ENCODE results near the gene MAPK8IP3.

MAPK8IP3 gene

DNA sequence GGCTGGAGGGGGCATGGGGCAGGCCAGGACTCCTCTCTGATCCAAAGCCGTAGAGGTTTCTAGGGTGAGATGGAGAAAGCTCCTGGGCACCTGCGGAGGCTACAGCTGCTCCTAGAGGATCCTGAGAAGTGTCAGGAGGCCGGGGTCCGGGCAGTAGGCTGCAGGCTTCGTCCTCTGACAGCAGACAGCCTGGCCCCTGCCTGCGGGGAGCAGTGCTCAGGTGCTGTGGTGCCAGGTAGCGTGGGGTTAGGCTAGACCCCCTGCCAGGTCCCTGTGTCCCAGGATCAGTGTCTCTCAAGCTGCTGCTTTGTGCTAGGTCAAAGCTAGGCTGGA, 68.4 kb downstream of the MAPK8IP3 start:
- no peak for DNase-seq (ENCODE audit: low read depth in 2 of 2)

DNA sequence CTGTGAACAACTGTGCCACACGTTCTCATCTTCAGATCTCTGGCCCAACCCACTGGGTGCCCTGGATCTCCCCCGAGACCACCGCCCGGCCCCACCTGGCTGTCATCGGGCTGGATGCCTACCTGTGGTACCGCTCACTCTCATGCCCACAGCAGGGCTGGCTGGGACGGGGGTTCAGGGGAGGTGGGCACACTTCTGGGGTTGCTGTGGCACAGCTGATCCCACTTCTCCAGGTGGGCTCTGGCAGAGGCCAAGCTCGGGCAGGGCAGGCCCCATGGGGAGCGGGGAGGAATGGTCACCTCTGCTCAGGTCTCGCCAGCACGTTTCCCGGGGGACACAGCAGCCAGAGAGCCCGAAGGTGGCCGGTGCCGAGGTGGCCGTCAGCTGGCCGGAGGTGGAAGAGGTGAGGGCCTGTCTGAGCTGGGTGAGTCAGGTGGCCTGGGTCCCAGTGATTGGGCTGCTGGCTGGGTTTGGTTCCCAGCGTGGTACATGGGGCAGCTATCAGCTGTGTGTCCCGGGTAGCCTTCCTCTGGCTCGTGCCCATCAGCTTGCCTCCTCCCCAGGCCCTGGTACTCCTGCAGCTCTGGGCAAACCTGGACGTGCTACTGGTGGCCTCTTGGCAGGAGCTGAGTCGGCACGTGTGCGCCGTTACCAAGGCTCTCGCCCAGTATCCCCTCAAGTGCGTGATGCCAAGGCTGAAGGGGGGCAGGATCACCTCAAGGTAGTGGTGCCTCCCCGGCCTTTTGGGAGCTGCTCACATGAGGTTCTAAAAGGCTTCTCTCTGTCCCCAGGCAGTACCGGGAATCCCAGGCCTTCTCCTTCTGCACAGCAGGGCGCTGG, 69.2 kb downstream of the MAPK8IP3 start:
- no peak for DNase-seq (ENCODE audit: low read depth in 2 of 2)

GRCh38 chr16:1775846-1776671, 70.1 kb downstream of the MAPK8IP3 start:
- no peak for DNase-seq (ENCODE audit: low read depth in 2 of 2)

DNA sequence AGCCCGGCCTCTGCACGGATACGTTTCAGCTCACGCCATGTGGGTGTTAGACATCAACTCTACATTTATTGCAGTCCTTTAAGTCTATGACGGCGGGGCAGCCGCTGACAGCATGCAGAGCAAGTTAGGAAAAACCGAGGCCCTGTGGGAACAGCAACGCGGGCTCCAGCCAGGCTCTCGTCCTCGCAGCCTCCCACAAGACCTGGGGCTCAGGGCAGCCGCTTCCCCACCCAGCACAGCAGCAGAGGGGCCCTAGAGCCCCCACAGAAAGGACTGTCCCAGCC, 70.6 kb downstream of the MAPK8IP3 start:
- no peak for DNase-seq (ENCODE audit: low read depth in 2 of 2)

- no peak for DNase-seq (ENCODE audit: low read depth in 2 of 2)
Measured at GRCh38 chr16:1776991-1777374, 71.0 kb downstream of the MAPK8IP3 start.

DNA sequence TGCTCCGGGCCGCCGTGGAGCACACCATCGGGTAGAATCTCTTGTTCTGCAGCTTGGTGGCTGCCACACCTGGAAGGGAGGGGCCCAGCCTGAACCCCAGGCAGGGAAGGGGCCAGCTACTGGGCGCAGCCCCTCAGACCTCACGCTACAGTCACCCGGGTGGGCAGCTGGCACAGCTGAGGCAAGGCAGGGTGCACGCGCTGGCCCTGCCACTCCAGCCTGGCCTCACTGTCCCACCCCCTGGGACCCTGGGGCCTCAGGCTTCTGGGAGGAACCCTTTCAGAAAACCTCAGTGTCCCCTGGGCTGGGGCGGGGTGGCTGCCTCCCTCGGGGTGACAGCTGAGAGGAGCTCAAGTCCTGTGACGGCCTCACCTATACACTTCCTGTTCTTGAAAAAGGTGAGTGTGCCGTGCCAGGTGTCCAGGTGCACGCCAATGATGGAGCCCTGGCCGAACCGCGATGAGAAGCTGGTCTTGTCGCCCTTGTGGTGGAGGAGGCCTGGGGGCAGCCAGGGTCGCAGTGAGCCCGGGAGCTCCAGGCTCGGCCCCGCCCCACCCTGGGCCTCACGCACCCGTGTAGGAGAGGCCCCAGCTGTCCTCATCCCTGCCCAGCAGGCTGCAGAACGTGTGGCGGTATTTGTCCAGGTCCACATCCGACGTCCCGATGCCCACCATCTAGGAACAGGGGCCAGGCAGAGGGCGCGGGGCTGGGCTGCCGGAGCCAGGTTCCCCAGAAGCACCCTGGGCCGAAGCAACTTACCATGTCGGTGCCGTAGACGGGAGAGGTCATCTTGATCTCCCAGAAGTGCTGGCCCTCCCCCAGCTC, 71.6 kb downstream of the MAPK8IP3 start:
- DNase-seq (ENCODE audit: low read depth in 2 of 2) = no peak

DNA sequence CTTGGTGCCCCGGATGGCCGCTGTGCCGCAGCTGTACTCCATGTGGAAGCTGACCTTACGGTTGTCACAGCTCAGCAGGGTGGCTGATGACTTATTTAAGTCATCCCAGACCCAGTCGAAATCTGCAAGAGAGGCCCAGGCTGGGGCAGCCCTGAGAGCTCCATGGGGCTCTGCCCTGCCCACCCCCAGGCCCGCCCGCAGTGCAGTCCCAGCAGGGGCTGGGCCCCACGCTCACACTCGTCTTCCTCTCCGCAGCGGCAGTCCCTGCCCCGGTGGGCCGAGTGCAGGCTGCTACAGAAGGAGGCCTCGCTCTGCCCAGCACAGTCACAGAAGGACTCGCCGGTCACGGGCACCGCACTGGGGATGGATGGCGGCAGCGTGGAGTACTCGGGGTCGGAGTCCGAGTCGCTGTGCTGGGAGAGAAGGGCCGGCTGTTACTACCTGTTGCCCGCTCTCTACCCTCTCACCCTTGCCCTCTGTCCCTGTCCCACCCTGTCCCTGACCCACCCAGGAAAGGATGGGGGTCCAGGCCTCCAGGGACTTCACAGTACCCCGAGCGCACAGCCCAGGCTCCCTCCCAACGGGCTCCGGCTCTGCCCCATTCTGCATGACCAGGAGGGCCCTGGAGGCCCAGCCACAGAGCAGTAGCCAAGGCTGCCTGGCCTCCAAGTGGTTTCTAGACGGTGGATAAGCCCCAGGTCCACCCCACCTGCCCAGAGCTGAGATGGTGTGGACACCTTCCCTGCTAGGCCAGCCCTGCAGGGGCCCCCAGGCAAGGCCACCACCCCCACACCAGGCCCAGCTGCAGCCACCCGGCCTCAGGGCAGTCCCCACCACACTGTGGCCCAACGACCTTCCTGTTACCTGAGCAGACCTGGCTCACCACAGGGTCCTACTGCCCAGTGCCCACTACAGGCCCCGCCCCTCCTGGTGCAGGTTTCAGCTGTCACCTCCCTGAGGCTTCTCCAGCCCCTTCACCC, 72.5 kb downstream of the MAPK8IP3 start:
- no peak for DNase-seq (ENCODE audit: low read depth in 2 of 2)

GRCh38 chr16:1779234-1779701, 73.3 kb downstream of the MAPK8IP3 start:
- DNase-seq (ENCODE audit: low read depth in 2 of 2) = no peak

DNA sequence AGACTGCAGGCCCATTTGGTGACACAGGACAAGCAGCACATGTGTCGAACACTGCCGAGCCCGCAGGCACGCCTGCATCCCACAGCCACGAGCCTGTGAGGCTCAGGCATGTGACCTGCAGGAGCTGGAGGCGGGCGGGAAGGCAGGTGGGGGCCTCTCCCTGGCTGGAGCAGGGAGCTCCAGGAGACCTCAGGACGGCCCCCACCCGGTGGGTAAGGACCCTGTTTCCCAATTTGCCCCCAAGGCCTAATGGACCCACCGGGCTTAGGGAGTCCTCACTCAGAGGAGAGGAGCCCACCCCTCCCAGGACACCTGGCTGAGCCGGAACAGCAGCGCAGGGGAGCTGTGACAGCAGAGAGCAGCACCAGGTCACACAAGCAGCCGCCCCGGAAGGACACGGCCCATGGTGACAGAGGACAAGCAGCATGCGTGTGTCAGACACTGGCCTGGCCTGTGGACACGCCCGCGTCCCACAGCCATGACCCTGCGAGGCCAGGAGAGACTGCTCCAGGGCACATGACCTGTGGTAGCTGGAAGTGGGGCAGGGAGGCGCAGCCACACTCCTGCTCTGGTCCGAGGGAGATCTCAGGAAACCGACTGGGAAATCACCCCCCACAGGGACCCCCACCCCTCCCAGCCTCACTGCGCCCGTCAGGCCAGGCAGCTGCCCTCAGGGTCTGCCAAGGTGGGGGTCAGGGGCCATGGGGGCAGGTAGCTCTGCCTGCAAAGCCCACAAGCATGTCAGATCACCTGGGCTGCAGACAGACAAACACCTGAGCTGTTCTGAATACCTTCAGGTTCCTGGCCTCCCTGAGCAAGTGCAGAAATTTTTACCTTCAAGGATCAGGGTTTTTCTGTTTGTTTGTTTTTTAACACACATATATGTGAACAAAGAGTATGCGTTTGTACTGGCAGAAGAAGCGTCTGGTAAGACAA, 74.0 kb downstream of the MAPK8IP3 start:
- DNase-seq (ENCODE audit: low read depth in 2 of 2) = no peak

DNA sequence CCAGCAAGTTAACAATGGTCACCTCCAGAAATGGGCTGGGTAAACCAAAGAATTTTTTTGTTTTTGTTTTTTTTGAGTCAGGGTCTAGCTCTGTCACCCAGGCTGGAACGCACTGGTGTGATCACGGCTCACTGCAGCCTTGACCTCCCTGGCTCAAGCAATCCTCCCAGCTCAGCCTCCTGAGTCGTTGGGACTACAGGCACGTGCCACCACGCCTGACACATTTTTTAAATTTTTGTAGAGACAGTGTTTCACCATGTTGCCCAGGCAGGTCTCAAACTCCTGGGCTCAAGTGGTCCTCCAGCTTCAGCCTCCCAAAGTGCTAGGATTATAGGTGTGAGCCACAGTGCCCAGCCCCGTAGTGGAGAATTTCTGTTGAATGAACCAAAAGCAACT, 74.7 kb downstream of the MAPK8IP3 start:
- no peak for DNase-seq (ENCODE audit: low read depth in 2 of 2)

GRCh38 chr16:1781254-1781653, 75.3 kb downstream of the MAPK8IP3 start:
- DNase-seq (ENCODE audit: low read depth in 2 of 2) = no peak

- DNase-seq (ENCODE audit: low read depth in 2 of 2) = peak in 1 of 2 donors; percentile 9
Measured at GRCh38 chr16:1781758-1782407, 75.9 kb downstream of the MAPK8IP3 start.

- DNase-seq (ENCODE audit: low read depth in 2 of 2) = peak; percentile 99 to 100
Measured at GRCh38 chr16:1782408-1783264, 76.6 kb downstream of the MAPK8IP3 start, which contains the start of the genes NUBP2 and SPSB3. NUBP2 (plus strand) TSS chr16:1782960; CDS start chr16:1783021, 61 bp downstream. SPSB3 (minus strand) TSS chr16:1782571; CDS start chr16:1781483, 1,088 bp downstream.

DNA sequence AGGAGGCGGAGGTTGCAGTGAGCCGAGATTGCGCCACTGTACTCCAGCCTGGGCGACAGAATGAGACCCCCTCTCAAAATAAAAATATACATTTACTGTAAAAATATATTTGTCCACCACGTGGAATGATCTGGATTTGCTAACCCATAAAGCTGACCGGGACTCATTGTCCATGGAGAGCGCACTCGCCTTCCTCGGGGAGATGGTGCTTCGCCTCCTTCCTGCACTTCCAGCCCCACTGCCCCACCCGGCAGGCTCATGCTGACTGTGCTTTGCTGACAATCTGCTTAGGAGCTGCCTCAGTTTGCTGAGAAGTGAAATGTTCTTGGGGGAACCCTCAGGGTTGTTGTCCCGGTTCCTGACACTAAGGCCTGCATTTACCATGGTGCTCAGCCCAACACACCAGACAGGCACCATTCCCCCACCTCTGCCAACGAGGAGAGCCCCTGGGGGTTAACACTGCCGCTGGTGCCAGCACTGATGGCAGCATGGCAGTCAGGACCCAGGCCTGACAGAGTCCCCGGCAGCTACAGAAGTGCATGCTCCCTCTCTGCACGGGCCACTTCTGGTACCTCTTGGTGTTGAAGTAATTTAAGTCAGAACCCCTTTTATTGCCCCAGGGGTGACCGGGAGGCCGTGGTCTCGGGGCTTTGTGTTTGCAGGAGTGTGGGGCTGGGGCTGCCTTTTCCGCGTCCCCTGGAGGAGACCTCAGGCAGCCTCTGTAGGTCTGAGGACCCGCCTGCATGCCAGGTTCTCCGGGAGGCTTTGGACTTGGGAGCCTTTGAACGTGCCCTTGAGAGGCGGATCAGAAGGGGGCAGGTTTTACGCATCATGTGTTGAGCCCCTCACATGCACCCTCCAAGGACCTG, 79.2 kb downstream of the MAPK8IP3 start:
- no peak for DNase-seq (ENCODE audit: low read depth in 2 of 2)

GRCh38 chr16:1785846-1786170, 79.8 kb downstream of the MAPK8IP3 start:
- DNase-seq (ENCODE audit: low read depth in 2 of 2) = no peak

- DNase-seq (ENCODE audit: low read depth in 2 of 2) = no peak
Measured at GRCh38 chr16:1786242-1787055, 80.5 kb downstream of the MAPK8IP3 start.

DNA sequence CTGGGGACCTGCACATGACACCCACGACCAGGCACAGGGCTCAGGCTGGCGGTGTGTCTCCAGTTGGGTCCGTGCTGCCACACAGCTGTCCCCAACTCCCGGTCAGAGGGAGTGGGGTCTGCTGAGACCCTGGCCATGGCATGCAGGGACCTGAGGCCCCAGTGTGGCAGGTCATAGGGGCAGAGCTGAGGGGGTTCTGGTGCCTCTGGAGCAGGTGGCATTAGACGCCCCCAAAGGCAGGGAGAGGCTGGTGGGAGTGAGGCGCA, 81.0 kb downstream of the MAPK8IP3 start:
- no peak for DNase-seq (ENCODE audit: low read depth in 2 of 2)
